Right lobe of liver (tissue), 4 donors: ENCODE results near the gene ACSF3.

ENCODE experiments used
- CTCF ChIP-seq, 4 donors: fragments of 200-600 bp in 3 of 4; fragments of 450-650 bp in 1 of 4; IDR thresholded peaks; one replicate each; pipeline versions ENCODE4 v1.5.1 to v1.8.0; 2016 to 2022; ENCODE audit warnings: antibody characterized with exemption in 4 of 4, mild to moderate bottlenecking in 2 of 4
- POLR2A ChIP-seq: fragments of 450-650 bp; IDR thresholded peaks from one replicate; pipeline ENCODE4 v1.6.1; 2017; ENCODE audit warnings: antibody characterized with exemption, mild to moderate bottlenecking
- donor health status: DM: no; HTN: no; CAD: no.
- donor health status: DM: no; HTN: no; CAD: no.
- donor health status: DM: no; HTN: yes; CAD: no.

GRCh38 chr16:89197633-89198416, 104.2 kb downstream of the ACSF3 start:
- no peak for TF ChIP-seq CTCF (IDR thresholded peaks at IDR 0.05)
- TF ChIP-seq POLR2A: no peak
